Keratinocyte (primary cell): Measurements from ENCODE around the gene BLOC1S4. TPM values are rescaled to one million over a fixed set of nuclear protein-coding genes. Genes with fewer than 3 reads are reported as not detected.

Source experiments
- DNase-seq: peaks from one replicate; pipeline ENCODE4 v3.0.0-alpha.2; 2011; ENCODE audit warnings: low read depth, missing footprints, low spot score
- FAIRE-seq: peaks from 2 replicates; lab custom pipeline; 2011; peaks lifted over from hg19 to GRCh38; lab: Jason Lieb, UNC
- H2AFZ ChIP-seq: 2 replicates; pipeline ENCODE4 v1.6.0; 2012; ENCODE audit warnings: low read length, control low read depth, inconsistent platforms; ENCODE audit not compliant: control insufficient read depth
- H3K27ac ChIP-seq: 2 replicates; pipeline ENCODE4 v1.5.1; 2011; ENCODE audit warnings: low read length; ENCODE audit not compliant: control insufficient read depth, insufficient read depth
- H3K27me3 ChIP-seq: 3 replicates; pipeline ENCODE4 v1.6.0; 2011; ENCODE audit warnings: low read length; ENCODE audit not compliant: control insufficient read depth, insufficient read depth; ENCODE audit errors: extremely low read depth
- H3K36me3 ChIP-seq, 2 experiments: 2 replicates in 1 of 2; 3 replicates in 1 of 2; pipeline ENCODE4 v1.5.1; 2011; ENCODE audit warnings: low read length in 2 of 2, mild to moderate bottlenecking in 1 of 2; ENCODE audit not compliant: control insufficient read depth in 2 of 2, insufficient read depth in 2 of 2; ENCODE audit errors: extremely low read depth in 1 of 2
- H3K4me1 ChIP-seq: 3 replicates; pipeline ENCODE4 v1.5.1; 2011; ENCODE audit warnings: low read length; ENCODE audit not compliant: control insufficient read depth, insufficient read depth; ENCODE audit errors: extremely low read depth
- H3K4me2 ChIP-seq: 3 replicates; pipeline ENCODE4 v1.6.0; 2011; ENCODE audit warnings: low read depth, low read length; ENCODE audit not compliant: control insufficient read depth, insufficient read depth; ENCODE audit errors: extremely low read depth
- H3K4me3 ChIP-seq, 3 experiments: fragments of 200-600 bp in 1 of 3; sonication (generic) in 1 of 3; 2 replicates in 2 of 3; 3 replicates in 1 of 3; pipeline ENCODE4 v1.5.1; 2011 to 2016; ENCODE audit warnings: low read length in 3 of 3, mild to moderate bottlenecking in 3 of 3, control low read depth in 2 of 3, inconsistent platforms in 1 of 3, low read depth in 1 of 3, mixed read lengths in 1 of 3, mixed run types in 1 of 3, moderate library complexity in 1 of 3; ENCODE audit not compliant: control insufficient read depth in 2 of 3, insufficient read depth in 2 of 3; ENCODE audit errors: extremely low read depth in 1 of 3
- H3K79me2 ChIP-seq: 2 replicates; pipeline ENCODE4 v1.6.0; 2012; ENCODE audit warnings: low read length; ENCODE audit not compliant: control insufficient read depth, insufficient read depth
- H3K9ac ChIP-seq: 3 replicates; pipeline ENCODE4 v1.6.0; 2011; ENCODE audit warnings: low read length; ENCODE audit not compliant: control insufficient read depth, insufficient read depth; ENCODE audit errors: extremely low read depth
- H3K9me1 ChIP-seq: 3 replicates; pipeline ENCODE4 v1.6.0; 2011; ENCODE audit warnings: low read length; ENCODE audit not compliant: control insufficient read depth, insufficient read depth; ENCODE audit errors: extremely low read depth
- H3K9me3 ChIP-seq: 2 replicates; pipeline ENCODE4 v1.5.1; 2012; ENCODE audit warnings: low read depth, low read length; ENCODE audit not compliant: control insufficient read depth
- H4K20me1 ChIP-seq: 3 replicates; pipeline ENCODE4 v1.6.0; 2011; ENCODE audit warnings: low read length; ENCODE audit not compliant: control insufficient read depth, insufficient read depth; ENCODE audit errors: extremely low read depth
- CTCF ChIP-seq, 3 experiments: IDR thresholded peaks in 1 of 3; conservative IDR thresholded peaks in 1 of 3; optimal IDR thresholded peaks in 1 of 3; 2 replicates in 2 of 3; 3 replicates in 1 of 3; pipeline versions ENCODE3 to v1.5.1; 2011; ENCODE audit warnings: low read length in 3 of 3, mild to moderate bottlenecking in 3 of 3, moderate library complexity in 2 of 3, control low read depth in 1 of 3, inconsistent platforms in 1 of 3; ENCODE audit not compliant: insufficient read depth in 2 of 3; ENCODE audit errors: extremely low read depth in 1 of 3
- EZH2 ChIP-seq: IDR thresholded peaks from one replicate; pipeline ENCODE4 v1.6.1; 2012; ENCODE audit warnings: inconsistent platforms, mild to moderate bottlenecking, low read length, moderate library complexity
- dilution Hi-C: fragments of 300-500 bp; cut with MboI; formaldehyde crosslinking; loops from one replicate; pipeline ENCODE4 v1.7.0; 2020; ENCODE audit warnings: low sequenced_read_pairs; ENCODE audit not compliant: extremely low pct_ligation_motif_present
- polyA plus RNA-seq, 5 experiments: library from polyadenylated mRNA; depleted of rRNA in 3 of 5; stranded (reverse) in 3 of 5; stranded (forward) in 1 of 5; unstranded in 1 of 5; fragments of >200 nt; gene quantifications; 1 replicate in 1 of 5; 2 replicates in 3 of 5; 3 replicates in 1 of 5; pipeline versions ENCODE4 v1.2.1 to v1.2.3, GENCODE V29; 2011 to 2012; ENCODE audit warnings: missing spikeins in 2 of 5, low read depth in 1 of 5, low replicate concordance in 1 of 5

BLOC1S4 gene
- polyA plus RNA-seq, 1 donor (not counting 4 experiments of a cell fraction or from before 2014, with no cell fraction given): 11.7 TPM

GRCh38 chr4:6728320-6729029, 12.5 kb downstream of the BLOC1S4 start:
- Histone ChIP-seq H3K4me3 (no peak overlapping the region), H3K9me3 (no peaks in the 10 kb centered on the region), H4K20me1 (no peaks in the 10 kb centered on the region), H3K4me1 (peaks cover 15% of the 10 kb centered on the region), H3K27ac (no peak overlapping the region), H3K36me3 (no peaks in the 10 kb centered on the region), H3K27me3 (no peaks in the 10 kb centered on the region), H3K9me1 (no peaks in the 10 kb centered on the region), H3K4me2 (no peak overlapping the region), H3K79me2 (no peaks in the 10 kb centered on the region), H3K9ac (no peak overlapping the region), H2AFZ (no peak overlapping the region)
- no peak for FAIRE-seq
- no peak for TF ChIP-seq EZH2
- TF ChIP-seq CTCF (optimal IDR thresholded peaks at IDR 0.05 in 1 of 3, IDR thresholded peaks at IDR 0.05 in 1 of 3, conservative IDR thresholded peaks at IDR 0.05 in 1 of 3; ENCODE audit: extremely low read depth in 1 of 3, insufficient read depth in 2 of 3, low read length in 3 of 3): no peak
- no peak for DNase-seq
- dilution Hi-C loops: no loop called here

GRCh38 chr4:6730603-6731317, 14.8 kb downstream of the BLOC1S4 start:
- Histone ChIP-seq H3K4me3 (no peak overlapping the region), H3K9ac (no peak overlapping the region), H3K27me3 (no peaks in the 10 kb centered on the region), H3K9me3 (no peaks in the 10 kb centered on the region), H3K27ac (no peak overlapping the region), H2AFZ (no peak overlapping the region), H3K79me2 (no peaks in the 10 kb centered on the region), H3K4me1 (peaks cover 9% of the 10 kb centered on the region), H3K9me1 (no peaks in the 10 kb centered on the region), H3K4me2 (no peak overlapping the region), H3K36me3 (no peaks in the 10 kb centered on the region), H4K20me1 (no peaks in the 10 kb centered on the region)
- FAIRE-seq (no peak), DNase-seq (no peak)
- no peak for TF ChIP-seq CTCF (optimal IDR thresholded peaks at IDR 0.05 in 1 of 3, IDR thresholded peaks at IDR 0.05 in 1 of 3, conservative IDR thresholded peaks at IDR 0.05 in 1 of 3; ENCODE audit: extremely low read depth in 1 of 3, insufficient read depth in 2 of 3, low read length in 3 of 3)
- TF ChIP-seq EZH2: no peak
- dilution Hi-C loops: no loop called here
